Measurements from ENCODE around the gene TNFRSF8. TPM values are rescaled to one million over a fixed set of nuclear protein-coding genes. Genes with fewer than 3 reads are reported as not detected.

The TNFRSF8 gene
- total RNA-seq, 3 donors from 2014 or later: 0.31 to 0.51 TPM; not detected in 1

DNA sequence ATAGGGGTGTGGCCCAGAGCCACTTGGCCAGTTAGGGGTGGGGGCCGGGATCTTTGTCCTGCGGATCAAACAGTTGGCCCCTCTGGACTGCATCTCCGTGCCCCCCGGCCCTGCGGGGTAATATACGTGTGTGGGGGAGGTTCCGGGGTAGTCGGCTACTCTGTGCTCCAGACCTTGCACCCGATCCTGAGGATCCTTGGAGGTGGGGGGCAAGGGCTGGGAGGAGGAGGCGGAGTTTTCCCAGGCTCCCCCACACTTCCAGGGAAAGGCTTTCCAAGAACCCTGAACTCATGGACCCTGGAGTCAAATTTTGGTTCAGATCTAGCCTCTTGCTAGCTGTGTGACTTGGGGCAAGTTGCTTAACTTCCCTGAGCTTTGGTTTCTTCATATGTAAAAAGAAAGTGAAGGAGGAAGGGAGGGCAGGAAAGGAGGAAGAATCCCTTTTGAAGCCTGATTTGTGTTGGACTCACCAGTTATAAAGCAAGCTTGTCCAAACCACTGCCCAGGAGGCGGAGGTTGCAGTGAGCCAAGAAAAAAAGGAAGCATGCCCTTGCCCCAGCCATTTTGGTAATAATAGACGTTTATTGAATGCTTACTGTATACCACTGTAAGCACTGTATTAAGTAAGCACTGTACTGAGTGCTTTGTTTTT is 43.1 kb upstream of the TNFRSF8 start:
- intact Hi-C loops (cut with DNase I, micrococcal nuclease): no loop called here
- DNase-seq: no peak
- no peaks in the 10 kb centered on the region for H3K9me3 ChIP-seq

DNA sequence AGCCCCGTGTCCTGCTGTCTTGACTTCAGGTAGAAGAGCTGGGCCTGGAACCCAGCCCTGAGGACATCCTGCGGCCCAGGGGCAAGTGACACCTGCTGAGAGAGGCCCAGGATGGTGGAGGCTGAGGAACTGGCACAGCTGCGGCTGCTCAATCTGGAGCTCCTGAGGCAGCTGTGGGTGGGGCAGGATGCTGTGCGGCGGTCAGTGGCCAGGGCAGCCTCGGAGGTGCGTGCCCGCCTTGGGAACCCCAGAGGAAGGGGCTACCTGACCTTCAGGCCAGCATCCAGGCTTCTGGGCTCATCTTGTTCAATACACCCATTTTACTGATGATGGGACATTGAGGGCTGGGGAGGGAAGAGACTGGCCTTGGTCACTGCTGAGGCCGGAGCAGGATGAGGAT is 41.5 kb upstream of the TNFRSF8 start:
- Histone ChIP-seq H3K4me1 (ENCODE audit: low read depth) (no peaks in the 10 kb centered on the region), H3K4me3 (no peak overlapping the region), H3K36me3 (ENCODE audit: low read depth) (peaks cover 3% of the 10 kb centered on the region), H3K9me3 (no peaks in the 10 kb centered on the region)
- intact Hi-C loops (cut with DNase I, micrococcal nuclease): no loop called here
- TF ChIP-seq, protein P1, sequence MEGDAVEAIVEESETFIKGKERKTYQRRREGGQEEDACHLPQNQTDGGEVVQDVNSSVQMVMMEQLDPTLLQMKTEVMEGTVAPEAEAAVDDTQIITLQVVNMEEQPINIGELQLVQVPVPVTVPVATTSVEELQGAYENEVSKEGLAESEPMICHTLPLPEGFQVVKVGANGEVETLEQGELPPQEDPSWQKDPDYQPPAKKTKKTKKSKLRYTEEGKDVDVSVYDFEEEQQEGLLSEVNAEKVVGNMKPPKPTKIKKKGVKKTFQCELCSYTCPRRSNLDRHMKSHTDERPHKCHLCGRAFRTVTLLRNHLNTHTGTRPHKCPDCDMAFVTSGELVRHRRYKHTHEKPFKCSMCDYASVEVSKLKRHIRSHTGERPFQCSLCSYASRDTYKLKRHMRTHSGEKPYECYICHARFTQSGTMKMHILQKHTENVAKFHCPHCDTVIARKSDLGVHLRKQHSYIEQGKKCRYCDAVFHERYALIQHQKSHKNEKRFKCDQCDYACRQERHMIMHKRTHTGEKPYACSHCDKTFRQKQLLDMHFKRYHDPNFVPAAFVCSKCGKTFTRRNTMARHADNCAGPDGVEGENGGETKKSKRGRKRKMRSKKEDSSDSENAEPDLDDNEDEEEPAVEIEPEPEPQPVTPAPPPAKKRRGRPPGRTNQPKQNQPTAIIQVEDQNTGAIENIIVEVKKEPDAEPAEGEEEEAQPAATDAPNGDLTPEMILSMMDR (IDR thresholded peaks at IDR 0.05): no peak
- ATAC-seq (no peak), DNase-seq (no peak)

More for the DNA sequence above, 43.1 kb upstream of the TNFRSF8 start:
- Histone ChIP-seq H3K4me1 (ENCODE audit: low read depth) (no peaks in the 10 kb centered on the region), H3K36me3 (ENCODE audit: low read depth) (peaks cover 3% of the 10 kb centered on the region), H3K4me3 (peak overlapping the region; percentile 80)
- ATAC-seq: peak; percentile 3
- TF ChIP-seq, protein P1 (IDR thresholded peaks at IDR 0.05): no peak

DNA sequence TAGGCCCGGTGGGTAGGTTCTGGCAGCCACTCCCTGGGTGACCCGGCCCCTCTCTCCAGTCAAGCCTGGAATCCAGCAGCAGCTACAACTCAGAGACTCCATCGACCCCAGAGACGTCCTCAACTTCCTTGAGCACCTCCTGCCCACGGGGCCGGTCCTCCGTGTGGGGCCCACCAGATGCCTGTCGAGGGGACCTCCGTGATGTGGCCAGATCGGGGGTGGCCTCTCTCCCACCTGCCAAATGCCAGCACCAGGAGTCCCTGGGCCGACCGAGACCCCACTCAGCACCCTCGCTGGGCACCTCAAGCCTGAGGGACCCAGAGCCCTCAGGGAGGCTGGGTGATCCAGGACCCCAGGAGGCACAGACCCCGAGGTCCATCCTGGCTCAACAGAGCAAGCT is 41.1 kb upstream of the TNFRSF8 start:
- ATAC-seq: no peak
- Histone ChIP-seq H3K9me3 (no peaks in the 10 kb centered on the region), H3K4me3 (no peak overlapping the region), H3K4me1 (ENCODE audit: low read depth) (no peaks in the 10 kb centered on the region), H3K36me3 (ENCODE audit: low read depth) (peaks cover 3% of the 10 kb centered on the region)
- no peak for DNase-seq
- intact Hi-C loops (cut with DNase I, micrococcal nuclease): no loop called here
- TF ChIP-seq, protein P1 (IDR thresholded peaks at IDR 0.05): no peak

DNA sequence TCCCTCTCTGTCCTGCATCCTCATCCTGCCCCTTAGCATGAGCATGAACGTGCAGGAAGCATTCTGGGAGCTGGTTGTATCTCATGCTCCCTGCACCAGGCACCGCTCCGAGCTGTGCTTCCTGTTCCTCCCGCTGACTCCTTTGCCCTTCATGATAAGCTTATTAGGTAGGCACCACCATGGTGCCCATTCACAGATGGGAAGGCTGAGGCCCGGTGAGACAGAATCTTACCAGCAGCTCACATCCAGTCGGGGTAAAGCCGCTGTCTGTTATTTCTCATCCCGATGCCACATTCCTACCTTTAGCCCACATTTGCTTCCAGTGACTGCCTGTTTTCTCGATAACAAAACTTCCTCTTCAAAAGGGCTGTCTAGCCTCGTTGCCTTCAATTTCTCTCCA is 36.5 kb upstream of the TNFRSF8 start:
- no peak overlapping the region for H3K4me3 ChIP-seq
- no peaks in the 10 kb centered on the region for H3K9me3 ChIP-seq
- H3K4me1 ChIP-seq (ENCODE audit: low read depth): no peaks in the 10 kb centered on the region
- intact Hi-C loops (cut with DNase I, micrococcal nuclease): no loop called here
- no peaks in the 10 kb centered on the region for H3K36me3 ChIP-seq (ENCODE audit: low read depth)
- DNase-seq (no peak), ATAC-seq (no peak)
- TF ChIP-seq, protein P1 (IDR thresholded peaks at IDR 0.05): no peak

DNA sequence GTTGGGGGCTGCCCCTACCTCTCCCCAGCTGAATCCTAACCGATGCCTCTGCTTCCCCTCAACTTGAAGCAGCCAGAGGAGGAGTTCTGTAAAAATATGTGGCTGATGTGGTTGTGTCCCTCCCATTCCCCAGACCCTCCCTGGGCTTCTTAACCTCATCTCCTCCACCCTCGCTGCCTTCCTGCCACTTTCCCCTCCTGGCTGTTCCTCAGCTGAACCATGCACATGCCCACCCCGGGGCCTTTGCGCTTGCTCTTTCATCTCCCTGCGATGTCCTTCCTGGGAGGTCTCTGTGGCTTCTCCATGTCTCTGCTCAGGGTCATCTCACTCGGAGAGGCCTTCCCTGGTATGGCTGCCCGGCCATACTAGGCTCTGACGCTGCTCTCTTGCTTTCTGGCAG is 34.9 kb upstream of the TNFRSF8 start:
- Histone ChIP-seq H3K4me3 (no peak overlapping the region), H3K36me3 (ENCODE audit: low read depth) (no peaks in the 10 kb centered on the region), H3K4me1 (ENCODE audit: low read depth) (no peaks in the 10 kb centered on the region), H3K9me3 (no peaks in the 10 kb centered on the region)
- no peak for ATAC-seq
- no peak for DNase-seq
- TF ChIP-seq, protein P1 (IDR thresholded peaks at IDR 0.05): no peak
- intact Hi-C loops (cut with DNase I, micrococcal nuclease): no loop called here
